AML-193 (cell line): Measurements from ENCODE around the gene ZNF609.
A peak's percentile ranks its signal among the peaks of the same experiment; 100 is the strongest.

Source experiments
- DNase-seq, 2 experiments: peaks; one replicate each; lab custom pipeline; 2025; lab: John Stamatoyannopoulos, UW

ZNF609 gene

DNA sequence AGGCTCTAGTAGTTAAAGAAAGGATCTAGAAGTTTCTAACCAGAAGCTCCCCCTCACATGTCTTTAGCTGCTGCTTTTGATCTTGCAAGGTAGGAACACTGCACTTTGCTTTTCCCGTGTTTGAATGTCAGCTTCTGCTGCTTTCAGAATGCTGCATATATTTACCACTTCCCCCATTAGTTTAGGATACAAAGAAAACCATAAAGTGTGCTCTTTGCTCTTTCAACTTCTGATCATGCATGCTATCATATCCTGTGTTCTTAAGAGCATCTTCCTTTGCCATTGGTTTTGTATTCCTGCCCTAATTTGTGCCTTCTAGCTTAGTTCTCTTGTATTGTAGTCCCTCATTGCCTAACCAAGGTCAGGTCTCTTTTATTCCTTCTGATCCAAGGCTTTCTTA is 43.3 kb downstream of the ZNF609 start:
- no peak for DNase-seq

- DNase-seq, result peak; percentile 46 to 52
Observed at GRCh38 chr15:64507293-64507802, 47.0 kb downstream of the ZNF609 start.

DNA sequence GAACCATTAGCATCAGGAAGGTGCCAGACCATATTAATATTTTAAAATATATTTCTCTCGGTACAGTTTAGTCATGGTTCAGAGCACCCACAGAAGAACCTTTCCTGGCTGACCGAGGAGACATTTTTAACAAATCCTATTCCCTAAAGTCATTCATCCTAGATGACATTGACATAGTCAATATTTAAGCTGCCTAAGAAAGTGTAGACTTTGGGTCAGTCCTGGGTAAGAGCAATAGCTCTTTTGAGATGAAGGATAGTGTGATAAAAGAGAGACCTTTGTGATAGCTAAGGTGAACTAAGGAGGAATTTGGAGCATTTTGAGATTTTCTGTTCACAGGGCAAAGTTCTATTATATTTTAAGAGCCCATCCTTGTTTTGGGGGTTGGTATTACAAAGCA is 47.5 kb downstream of the ZNF609 start:
- no peak for DNase-seq

DNA sequence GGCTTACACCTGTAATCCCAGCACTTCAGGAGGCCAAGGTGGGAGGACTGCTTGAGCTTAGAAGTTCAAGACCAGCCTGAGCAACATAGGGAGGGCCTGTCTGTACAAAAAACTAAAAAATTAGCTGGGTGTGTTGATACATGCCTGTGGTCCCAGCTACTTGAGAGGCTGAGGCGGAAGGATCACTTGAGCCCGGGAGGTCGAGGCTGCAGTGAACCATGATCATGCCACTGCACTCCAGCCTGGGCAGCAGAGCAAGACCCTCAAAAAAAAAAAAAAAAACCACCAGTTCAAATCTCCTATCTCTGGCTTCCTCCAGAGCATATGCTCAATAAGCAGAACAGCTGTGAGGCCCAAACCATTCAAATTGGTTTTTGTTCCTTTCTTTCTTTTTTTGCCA is 53.4 kb downstream of the ZNF609 start:
- no peak for DNase-seq

- DNase-seq, result no peak
Observed at GRCh38 chr15:64515196-64515595, 54.8 kb downstream of the ZNF609 start.

GRCh38 chr15:64515825-64516224 is 55.4 kb downstream of the ZNF609 start:
- DNase-seq, result no peak

DNA sequence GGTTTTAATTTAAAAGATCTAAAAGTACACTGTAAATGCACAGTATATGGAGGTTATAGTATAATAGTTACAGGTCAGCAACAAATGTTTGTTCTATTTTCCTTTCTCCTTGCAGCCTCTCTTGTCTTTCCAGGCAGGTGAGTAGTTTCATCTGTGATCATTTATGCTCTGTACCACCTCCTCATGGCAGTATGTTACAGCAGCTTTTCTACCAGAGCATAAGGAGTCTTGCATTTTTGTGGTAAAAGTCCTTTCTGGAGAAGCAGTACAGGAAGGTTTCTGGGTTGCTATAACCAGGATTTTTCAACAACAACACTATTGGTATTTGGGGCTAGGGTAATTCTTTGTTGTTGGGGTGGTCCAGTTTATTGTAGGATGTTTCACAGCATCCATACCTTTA is 59.5 kb downstream of the ZNF609 start:
- DNase-seq, result no peak

DNA sequence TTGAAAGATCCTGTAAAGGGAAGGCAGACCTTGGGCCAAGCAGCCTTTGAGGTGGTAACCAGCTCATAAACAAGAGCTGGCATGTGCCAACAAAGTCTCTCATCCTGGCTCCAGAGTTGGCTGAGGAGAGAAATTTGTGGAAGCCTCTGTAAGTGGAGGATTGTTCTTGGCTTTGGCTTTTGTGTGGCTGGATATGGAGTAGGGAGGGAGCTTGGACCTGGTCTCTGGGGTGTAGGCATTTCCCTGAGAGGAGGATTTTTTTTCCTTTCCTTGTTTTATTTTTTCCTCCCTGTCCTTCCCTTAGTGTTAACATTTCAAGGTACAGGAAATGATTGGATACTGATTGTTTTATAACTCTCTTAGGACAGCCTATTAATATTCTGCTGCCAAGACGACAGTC is 60.8 kb downstream of the ZNF609 start:
- no peak for DNase-seq

DNA sequence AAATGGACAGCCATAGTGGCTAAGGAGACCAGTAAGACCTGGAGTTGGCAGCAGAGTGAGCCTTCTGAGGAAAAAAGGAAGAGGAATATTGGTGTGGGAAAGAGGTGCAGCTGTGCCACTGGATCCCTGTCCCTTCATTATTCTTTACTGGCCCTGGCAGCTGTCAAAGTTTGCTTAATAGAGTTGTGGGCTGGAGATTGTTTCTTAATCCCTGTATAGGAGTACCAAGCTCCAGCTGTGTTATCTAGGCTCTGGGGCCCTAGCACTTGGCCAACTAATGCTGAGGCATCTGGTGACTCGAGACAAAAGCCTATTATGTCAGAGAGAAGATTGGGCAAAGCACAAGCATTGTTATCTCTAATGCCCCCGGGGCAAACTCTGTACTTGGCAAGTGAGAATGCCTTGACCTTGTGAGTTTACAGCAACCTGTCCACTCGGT is 61.4 kb downstream of the ZNF609 start:
- DNase-seq, result peak; percentile 79 to 80

GRCh38 chr15:64522226-64522823 is 61.9 kb downstream of the ZNF609 start:
- DNase-seq, result peak in 1 of 2 experiments; percentile 3

- DNase-seq, result no peak
Observed at GRCh38 chr15:64523240-64523639, 62.9 kb downstream of the ZNF609 start.

- no peak for DNase-seq
Observed at GRCh38 chr15:64524778-64525177, 64.4 kb downstream of the ZNF609 start.

DNA sequence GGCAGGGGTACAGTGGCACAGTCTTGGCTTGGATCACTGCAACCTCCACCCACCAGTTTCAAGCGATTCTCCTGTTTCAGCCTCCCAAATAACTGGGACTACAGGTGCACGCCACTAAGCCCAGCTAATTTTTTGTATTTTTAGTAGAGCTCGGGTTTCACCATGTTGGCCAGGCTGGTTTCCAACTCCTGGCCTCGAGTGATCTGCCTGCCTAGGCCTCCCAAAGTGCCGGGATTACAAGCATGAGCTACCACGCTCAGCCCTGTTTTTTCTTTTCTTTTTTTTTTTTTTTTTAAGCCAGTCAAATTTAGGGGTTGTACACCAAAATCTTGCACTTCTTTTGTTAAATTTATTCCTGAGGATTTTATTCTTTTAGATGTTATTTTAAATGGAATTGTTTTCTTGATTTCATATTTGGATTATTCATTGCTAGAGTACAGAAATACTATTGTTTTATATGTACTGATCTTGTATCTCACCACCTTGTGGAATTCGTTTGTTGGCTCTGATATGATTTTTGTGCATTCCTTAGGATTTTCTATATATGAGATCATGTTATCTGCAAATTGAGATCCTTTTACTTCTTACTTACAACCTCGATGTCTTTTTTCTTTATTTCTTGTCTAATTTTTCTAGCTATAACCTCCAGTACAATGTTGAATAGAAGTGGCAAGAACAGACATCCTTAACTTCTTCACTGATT is 65.6 kb downstream of the ZNF609 start:
- DNase-seq, result no peak

DNA sequence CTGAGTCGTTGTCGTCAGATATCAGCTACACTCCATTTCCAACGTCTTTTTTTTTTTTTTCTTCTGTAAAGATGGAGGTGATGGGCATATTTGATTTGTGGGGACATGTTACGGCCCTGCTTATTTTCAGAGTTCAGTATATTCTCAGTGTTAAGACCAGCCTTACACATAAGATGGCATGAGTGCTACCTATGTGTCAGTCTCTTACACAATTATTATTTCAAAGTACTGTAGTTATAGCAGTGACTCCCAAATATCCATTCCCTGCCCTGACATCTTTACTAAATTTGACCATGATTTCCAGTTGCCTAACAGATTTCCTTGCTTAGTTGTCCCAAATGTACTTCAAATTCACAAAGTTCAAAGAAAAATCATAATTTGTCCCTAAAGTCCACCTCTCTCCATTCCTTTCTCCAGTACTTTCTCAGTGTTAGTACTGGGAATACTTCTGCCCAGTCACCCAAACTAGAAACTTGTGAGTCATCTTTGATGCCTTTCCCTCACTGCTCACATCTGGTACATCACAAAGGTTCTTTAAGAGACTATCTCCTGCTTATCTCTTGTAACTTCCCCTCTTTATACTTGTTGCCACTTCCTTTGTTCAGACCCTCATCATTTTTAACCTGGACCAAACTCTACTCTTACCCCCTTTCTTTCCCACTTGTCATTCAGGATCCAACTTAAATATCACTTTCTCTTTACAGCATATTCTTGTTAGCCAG is 67.0 kb downstream of the ZNF609 start:
- no peak for DNase-seq

DNA sequence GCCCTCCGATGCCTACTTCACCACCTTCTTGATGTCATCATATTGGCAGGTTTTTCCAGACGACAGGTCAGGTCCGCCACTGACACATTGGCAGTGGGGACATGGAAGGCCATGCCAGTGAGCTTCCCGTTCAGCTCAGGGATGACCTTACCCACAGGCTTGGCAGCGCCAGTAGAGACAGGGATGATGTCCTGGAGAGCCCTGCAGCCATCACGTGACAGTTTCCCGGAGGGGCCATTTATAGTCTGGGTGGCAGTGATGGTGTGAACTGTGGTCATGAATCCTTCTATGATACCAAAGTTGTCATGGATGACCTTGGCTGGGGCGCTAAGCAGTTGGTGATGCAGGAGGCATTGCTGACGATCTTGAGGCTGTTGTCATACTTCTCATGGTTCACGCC is 68.5 kb downstream of the ZNF609 start:
- DNase-seq, result no peak

GRCh38 chr15:64530472-64530871 is 70.1 kb downstream of the ZNF609 start:
- DNase-seq, result no peak

- no peak for DNase-seq
Observed at GRCh38 chr15:64530918-64531317, 70.5 kb downstream of the ZNF609 start.

DNA sequence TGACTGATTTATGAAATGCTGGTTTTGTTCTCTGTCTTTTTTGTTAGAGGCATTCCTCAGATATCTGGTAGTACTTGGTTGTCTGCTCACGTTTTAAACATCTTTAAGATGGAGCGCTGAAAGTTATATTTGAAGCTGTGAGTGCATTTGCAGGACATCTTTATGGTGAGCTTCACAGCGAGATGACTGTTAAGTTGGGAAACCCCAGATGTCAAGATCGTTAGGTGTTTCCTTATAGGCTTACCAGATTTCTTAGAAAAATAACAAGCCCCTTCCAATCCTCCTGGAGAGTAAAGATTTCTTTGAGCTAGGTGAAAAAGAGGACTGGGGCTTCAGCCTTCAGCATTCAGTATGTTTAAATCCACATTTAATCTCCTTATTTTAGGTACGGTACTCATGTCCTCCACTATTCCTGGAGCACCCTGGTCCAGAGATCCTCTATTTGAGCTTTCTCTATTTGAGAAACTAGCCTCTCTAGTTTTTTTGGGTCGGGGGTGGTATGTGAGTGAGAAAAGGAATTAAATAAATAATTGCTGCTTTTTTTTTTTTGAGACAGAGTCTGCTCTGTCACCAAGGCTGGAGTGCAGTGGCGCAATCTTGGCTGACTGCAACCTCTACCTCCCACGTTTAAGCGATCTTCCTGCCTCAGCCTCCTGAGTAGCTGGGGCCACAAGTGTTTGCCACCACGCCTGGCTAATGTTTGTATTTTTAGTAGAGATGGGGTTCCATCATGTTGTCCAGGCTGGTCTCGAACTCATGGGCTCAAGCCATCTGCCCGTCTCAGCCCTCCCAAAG is 72.3 kb downstream of the ZNF609 start:
- peak; percentile 14 to 22 for DNase-seq

DNA sequence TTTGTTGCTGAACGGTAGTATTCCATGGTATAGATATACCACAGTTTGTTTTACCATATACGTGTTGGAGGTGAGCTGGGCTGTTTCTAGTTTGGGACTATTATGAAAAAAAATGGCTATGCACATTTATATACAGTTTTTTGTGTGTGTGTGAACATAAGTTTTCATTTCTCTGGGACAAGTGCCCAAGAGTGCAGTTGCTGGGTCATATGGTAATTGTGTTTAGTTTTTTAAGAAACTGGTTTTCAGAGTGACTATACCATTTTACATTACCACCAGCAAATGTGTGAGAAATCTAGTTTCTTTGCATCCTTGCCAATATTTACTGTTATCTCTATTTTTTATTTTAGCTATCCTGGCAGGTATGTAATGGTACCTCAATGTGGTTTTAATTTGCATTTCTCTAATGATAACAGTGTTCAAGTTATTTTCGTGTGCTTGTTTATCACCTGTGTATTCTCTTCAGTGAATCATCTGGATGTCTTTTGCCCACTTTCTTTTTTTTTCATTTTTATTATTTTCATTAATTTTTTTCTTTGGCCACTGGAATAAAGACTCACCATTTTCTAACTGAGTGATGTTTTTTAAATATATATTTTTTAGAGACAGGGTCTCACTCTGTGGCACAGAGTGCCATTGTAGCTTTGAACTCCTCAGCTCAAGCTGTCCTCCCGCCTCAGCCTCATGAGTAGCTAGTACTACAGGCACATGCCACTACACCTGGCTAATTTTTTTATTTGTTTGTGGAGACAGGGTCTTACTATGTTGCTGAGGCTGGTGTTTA is 75.3 kb downstream of the ZNF609 start:
- no peak for DNase-seq

- no peak for DNase-seq
Observed at GRCh38 chr15:64536244-64536836, 76.0 kb downstream of the ZNF609 start.

- no peak for DNase-seq
Observed at GRCh38 chr15:64542091-64542490, 81.7 kb downstream of the ZNF609 start.
